Left ventricle myocardium inferior (tissue), 1 donor: ENCODE data around the gene ARHGEF7. TPM values are rescaled to one million over a fixed set of nuclear protein-coding genes. Genes with fewer than 3 reads are reported as not detected.

Source experiments
- DNase-seq: peaks from one replicate; pipeline ENCODE4 v3.0.0-alpha.2; 2020
- H3K27ac ChIP-seq: fragments of 200-600 bp; replicated peaks from 2 replicates; pipeline ENCODE4 v1.8.0; 2021
- H3K27me3 ChIP-seq: fragments of 200-600 bp; 2 replicates; pipeline ENCODE4 v1.8.0; 2021; ENCODE audit warnings: low read depth
- H3K36me3 ChIP-seq: fragments of 200-600 bp; 2 replicates; pipeline ENCODE4 v1.8.0; 2021
- H3K4me1 ChIP-seq: fragments of 200-600 bp; 2 replicates; pipeline ENCODE4 v1.8.0; 2021
- H3K4me3 ChIP-seq: fragments of 200-600 bp; 2 replicates; pipeline ENCODE4 v1.8.0; 2021; ENCODE audit warnings: mild to moderate bottlenecking, moderate library complexity
- H3K9me3 ChIP-seq: fragments of 200-600 bp; replicated peaks from 2 replicates; pipeline ENCODE4 v1.8.0; 2021
- CTCF ChIP-seq: fragments of 200-600 bp; IDR thresholded peaks from 2 replicates; pipeline ENCODE4 v1.8.0; 2021; ENCODE audit warnings: antibody characterized with exemption, mild to moderate bottlenecking, borderline replicate concordance
- intact Hi-C: fragments of 100-400 bp; cut with micrococcal nuclease; formaldehyde crosslinking; loops from one replicate; pipeline ENCODE4 v1.11.0; 2022
- total RNA-seq: library from RNA; stranded (reverse); fragmentation: NEBNext Ultra II Directional; extraction: Animal tissue kit (Norgen Biotek cat#: 25700); gene quantifications from one replicate; pipeline ENCODE4 v1.2.1, GENCODE V29; 2021
- donor health status: DM: no; HTN: yes; CAD: no; lungs with severe emphysema.

The ARHGEF7 gene
- total RNA-seq, 1 donor from 2014 or later = 35.9 TPM

- Histone ChIP-seq H3K27me3 (no peaks in the 10 kb centered on the region), H3K27ac (peak overlapping the region; percentile 2), H3K4me3 (no peak overlapping the region), H3K36me3 (peaks cover 66% of the 10 kb centered on the region), H3K9me3 (no peaks in the 10 kb centered on the region), H3K4me1 (peaks cover 53% of the 10 kb centered on the region)
- DNase-seq = no peak
- intact Hi-C loops = no loop called here
- TF ChIP-seq CTCF = no peak
Measured at GRCh38 chr13:111270126-111270525, 155.0 kb downstream of the ARHGEF7 start.

GRCh38 chr13:111270765-111271698 is 155.9 kb downstream of the ARHGEF7 start:
- H3K9me3 ChIP-seq = no peaks in the 10 kb centered on the region
- H3K27me3 ChIP-seq = no peaks in the 10 kb centered on the region
- no peak overlapping the region for H3K4me3 ChIP-seq
- TF ChIP-seq CTCF = no peak
- H3K4me1 ChIP-seq = peaks cover 53% of the 10 kb centered on the region
- intact Hi-C loops = no loop called here
- peaks cover 75% of the 10 kb centered on the region for H3K36me3 ChIP-seq
- no peak for DNase-seq
- H3K27ac ChIP-seq = no peak overlapping the region

GRCh38 chr13:111272117-111272516 is 157.0 kb downstream of the ARHGEF7 start:
- no peak for TF ChIP-seq CTCF
- peaks cover 53% of the 10 kb centered on the region for H3K4me1 ChIP-seq
- H3K27ac ChIP-seq = peak overlapping the region; percentile 21
- DNase-seq = no peak
- H3K4me3 ChIP-seq = no peak overlapping the region
- H3K27me3 ChIP-seq = no peaks in the 10 kb centered on the region
- intact Hi-C loops = no loop called here
- no peaks in the 10 kb centered on the region for H3K9me3 ChIP-seq
- H3K36me3 ChIP-seq = peaks cover 83% of the 10 kb centered on the region

GRCh38 chr13:111275382-111275781 is 160.3 kb downstream of the ARHGEF7 start:
- H3K36me3 ChIP-seq = peaks cover 80% of the 10 kb centered on the region
- H3K4me1 ChIP-seq = peaks cover 63% of the 10 kb centered on the region
- H3K9me3 ChIP-seq = no peaks in the 10 kb centered on the region
- DNase-seq = no peak
- intact Hi-C loops = no loop called here
- peak overlapping the region; percentile 30 for H3K27ac ChIP-seq
- H3K27me3 ChIP-seq = no peaks in the 10 kb centered on the region
- no peak overlapping the region for H3K4me3 ChIP-seq
- no peak for TF ChIP-seq CTCF

- Histone ChIP-seq H3K36me3 (peaks cover 85% of the 10 kb centered on the region), H3K27me3 (no peaks in the 10 kb centered on the region)
Measured at GRCh38 chr13:111275995-111276618, 161.0 kb downstream of the ARHGEF7 start.

More at GRCh38 chr13:111275995-111276618, 161.0 kb downstream of the ARHGEF7 start:
- no peak for TF ChIP-seq CTCF
- Histone ChIP-seq H3K4me3 (no peak overlapping the region), H3K9me3 (no peaks in the 10 kb centered on the region), H3K27ac (peak overlapping the region; percentile 30), H3K4me1 (peaks cover 63% of the 10 kb centered on the region)
- intact Hi-C loops = no loop called here
- DNase-seq = no peak
